SK-N-SH treated with all-trans-retinoic acid at 6 μM for 48 hours (cell line): ENCODE results near the gene CALY.

Experiments used
- ARNTL ChIP-seq: fragments of 450-650 bp; formaldehyde crosslinking; IDR thresholded peaks from 2 replicates; pipeline ENCODE4 v1.5.0; 2020; ENCODE audit warnings: low read depth, mild to moderate bottlenecking, moderate library complexity, borderline replicate concordance
- CSRNP3 ChIP-seq: fragments of 250-450 bp; sonication (Bioruptor Pico); IDR thresholded peaks from 2 replicates; pipeline ENCODE4 v1.5.1; 2021; ENCODE audit warnings: mild to moderate bottlenecking, moderate library complexity
- ISL1 ChIP-seq: fragments of 250-450 bp; sonication (Bioruptor Pico); IDR thresholded peaks from 2 replicates; pipeline ENCODE4 v2.1.2; 2022; ENCODE audit warnings: mild to moderate bottlenecking, moderate library complexity
- OSR1 ChIP-seq: fragments of 250-450 bp; sonication (Bioruptor Pico); IDR thresholded peaks from 2 replicates; pipeline ENCODE4 v1.8.0; 2022; ENCODE audit warnings: moderate library complexity, mild to moderate bottlenecking, inconsistent platforms
- PATZ1 ChIP-seq: fragments of 250-450 bp; sonication (Bioruptor Pico); IDR thresholded peaks from 2 replicates; pipeline ENCODE4 v1.8.0; 2020; ENCODE audit warnings: mild to moderate bottlenecking, moderate library complexity, borderline replicate concordance
- PPARA ChIP-seq: fragments of 250-450 bp; sonication (Bioruptor Pico); IDR thresholded peaks from 2 replicates; pipeline ENCODE4 v1.5.0; 2020; ENCODE audit warnings: mild to moderate bottlenecking, borderline replicate concordance
- RARB ChIP-seq: fragments of 250-450 bp; sonication (Bioruptor Pico); IDR thresholded peaks from 2 replicates; pipeline ENCODE4 v1.8.0; 2021; ENCODE audit warnings: mild to moderate bottlenecking, moderate library complexity
- SNAI2 ChIP-seq: fragments of 250-450 bp; sonication (Bioruptor Pico); IDR thresholded peaks from 2 replicates; pipeline ENCODE4 v1.5.0; 2020; ENCODE audit warnings: mild to moderate bottlenecking, moderate library complexity
- TCF4 ChIP-seq: fragments of 250-450 bp; sonication (Bioruptor Pico); IDR thresholded peaks from 2 replicates; pipeline ENCODE4 v1.8.0; 2021; ENCODE audit warnings: mild to moderate bottlenecking, moderate library complexity, borderline replicate concordance
- TOX ChIP-seq: fragments of 250-450 bp; sonication (Bioruptor Pico); IDR thresholded peaks from 2 replicates; pipeline ENCODE4 v1.8.0; 2021; ENCODE audit warnings: mild to moderate bottlenecking, moderate library complexity, borderline replicate concordance
- ZC3H10 ChIP-seq: fragments of 250-450 bp; sonication (Bioruptor Pico); IDR thresholded peaks from 2 replicates; pipeline ENCODE4 v1.5.1; 2021; ENCODE audit warnings: mild to moderate bottlenecking, moderate library complexity
- ZNF70 ChIP-seq: fragments of 450-650 bp; formaldehyde crosslinking; IDR thresholded peaks from 2 replicates; pipeline ENCODE4 v1.5.0; 2020; ENCODE audit warnings: mild to moderate bottlenecking, moderate library complexity

GRCh38 chr10:133373174-133374090 is 36.7 kb upstream of the CALY start, which contains the start of gene ECHS1:
- TF ChIP-seq ZNF70 (CRISPR knock-in tag): no peak
- TF ChIP-seq ZC3H10 (CRISPR knock-in tag): no peak
- TF ChIP-seq CSRNP3 (CRISPR knock-in tag): no peak
- no peak for TF ChIP-seq PPARA (CRISPR knock-in tag)
- TF ChIP-seq PATZ1 (CRISPR knock-in tag): no peak
- TF ChIP-seq ARNTL (CRISPR knock-in tag): no peak
- no peak for TF ChIP-seq RARB (CRISPR knock-in tag)
- no peak for TF ChIP-seq TOX (CRISPR knock-in tag)
- TF ChIP-seq ISL1 (CRISPR knock-in tag): no peak
- TF ChIP-seq SNAI2 (CRISPR knock-in tag): no peak
- TF ChIP-seq TCF4 (CRISPR knock-in tag): no peak
- TF ChIP-seq OSR1 (CRISPR knock-in tag): no peak
